OCI-M2 (cell line): Measurements from ENCODE around the gene SH3BP2.
A peak's percentile ranks its signal among the peaks of the same experiment; 100 is the strongest.

ENCODE experiments used
- DNase-seq: peaks from one replicate; lab custom pipeline; 2025; ENCODE audit not compliant: unreplicated experiment; lab: John Stamatoyannopoulos, UW

The SH3BP2 gene

DNA sequence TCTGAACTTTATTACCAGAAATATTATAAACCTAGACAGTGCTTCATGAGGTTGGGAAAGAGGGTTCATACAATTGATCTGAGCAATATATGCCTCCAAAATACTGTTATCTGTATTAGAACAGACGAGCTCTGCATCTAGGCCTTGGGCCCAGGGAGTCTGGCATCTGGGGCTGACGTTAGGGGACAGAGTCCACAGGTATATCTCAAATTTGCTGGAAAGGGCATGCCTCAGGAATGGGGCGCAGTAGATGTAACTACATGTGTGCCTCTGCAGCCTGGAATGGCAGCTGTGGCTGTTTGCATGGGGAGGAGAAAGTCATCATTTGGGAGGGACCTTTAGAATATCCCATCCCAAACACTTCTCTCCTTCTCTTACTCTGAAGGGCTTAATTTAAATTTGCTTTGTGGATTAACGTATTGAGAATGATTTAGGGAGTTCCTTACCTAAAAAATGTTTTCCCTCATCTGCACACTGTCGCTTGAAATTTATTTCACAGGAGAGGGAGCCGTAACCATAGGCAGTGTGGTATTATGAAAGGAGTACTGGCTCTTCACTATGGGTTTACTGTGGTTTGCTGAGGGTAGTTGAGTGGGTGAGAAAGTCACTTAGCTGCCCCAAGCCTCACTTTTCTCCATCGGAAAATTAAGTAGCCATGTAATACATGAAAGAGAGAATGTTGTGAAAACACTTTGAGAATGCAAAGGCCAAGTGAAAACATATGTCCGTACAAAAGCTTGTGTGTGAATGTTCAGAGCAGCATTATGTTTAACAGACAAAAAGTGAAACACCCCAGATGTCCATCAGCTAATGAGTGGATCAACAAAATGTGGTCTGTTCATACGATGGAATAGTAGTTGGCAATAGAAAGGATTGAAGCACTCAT, 56.6 kb downstream of the SH3BP2 start:
- no peak for DNase-seq

DNA sequence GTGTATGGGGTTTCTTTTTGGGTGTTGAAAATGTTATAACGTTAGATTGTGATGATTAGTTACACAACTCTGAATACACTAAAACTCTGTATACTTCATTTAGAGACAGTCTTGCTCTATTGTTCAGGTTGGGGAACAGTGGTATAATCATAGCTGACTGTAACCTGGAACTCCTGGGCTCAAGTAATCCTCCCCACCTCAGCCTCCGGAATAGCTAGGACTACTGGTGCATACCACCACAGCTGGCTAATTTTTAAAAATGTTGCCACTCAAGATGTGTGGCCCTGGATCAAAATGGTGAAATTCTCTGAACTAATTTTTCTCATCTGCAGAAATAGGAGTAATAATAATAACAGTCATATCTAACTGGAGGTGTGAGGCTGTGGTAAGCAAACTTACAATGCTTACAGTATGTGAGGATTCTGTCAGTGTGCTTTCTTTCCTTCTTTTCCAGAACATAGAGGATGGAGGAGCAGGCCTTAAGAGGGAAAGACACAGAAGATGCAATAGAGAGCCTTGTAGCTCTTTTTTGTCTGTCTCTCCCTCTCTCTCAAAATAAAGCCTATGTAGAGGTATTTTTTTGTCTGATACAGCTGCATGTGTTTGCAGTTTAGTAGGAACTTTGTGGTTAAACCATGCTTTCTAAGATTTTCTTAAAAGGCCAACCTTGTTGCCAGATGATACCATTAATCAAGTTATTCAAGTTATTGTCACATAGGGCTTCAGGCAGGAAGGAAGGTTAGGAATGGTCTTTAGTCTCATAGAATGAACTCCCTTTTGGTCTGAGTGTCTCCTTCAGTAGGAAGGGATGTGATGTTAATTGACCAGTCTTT, 58.3 kb downstream of the SH3BP2 start:
- no peak for DNase-seq

GRCh38 chr4:2852481-2852921, 59.6 kb downstream of the SH3BP2 start:
- no peak for DNase-seq

DNA sequence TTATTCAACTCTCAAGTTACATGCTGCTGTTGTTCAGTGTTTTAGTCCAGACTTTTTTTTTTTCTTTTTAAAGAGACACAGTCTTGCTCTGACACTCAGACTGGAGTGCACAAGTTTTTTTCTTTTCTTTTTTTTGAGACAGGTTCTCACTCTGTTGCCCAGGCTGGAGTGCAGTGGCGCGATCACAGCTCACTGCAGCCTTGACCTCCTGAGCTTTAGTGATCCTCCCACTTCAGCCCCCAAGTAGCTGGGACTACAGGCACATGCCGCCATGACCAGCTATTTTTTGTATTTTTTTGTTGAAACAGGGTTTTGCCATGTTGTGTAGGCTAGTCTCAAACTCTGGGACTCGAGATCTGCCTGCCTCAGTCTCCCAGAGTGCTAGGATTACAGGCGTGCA, 62.7 kb downstream of the SH3BP2 start:
- no peak for DNase-seq

DNA sequence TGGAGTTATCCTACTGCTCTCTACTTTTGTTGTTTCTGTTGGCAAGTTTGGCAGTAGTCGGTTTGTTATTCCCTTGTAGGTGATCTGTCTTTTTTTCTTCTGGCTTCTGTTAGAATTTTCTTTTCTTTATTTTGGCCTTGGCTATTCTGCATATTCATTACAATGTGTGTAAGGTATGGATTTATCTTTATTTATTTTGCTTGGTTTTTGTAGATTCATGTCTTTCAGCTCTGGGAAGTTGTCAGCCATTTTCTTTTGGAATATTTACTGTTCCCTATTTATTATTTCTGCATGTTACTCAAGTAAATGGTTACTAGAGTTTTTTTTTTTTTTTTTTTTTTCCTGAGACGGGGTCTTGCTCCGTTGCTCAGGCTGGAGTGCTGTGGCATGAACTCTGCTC, 63.4 kb downstream of the SH3BP2 start:
- no peak for DNase-seq

DNA sequence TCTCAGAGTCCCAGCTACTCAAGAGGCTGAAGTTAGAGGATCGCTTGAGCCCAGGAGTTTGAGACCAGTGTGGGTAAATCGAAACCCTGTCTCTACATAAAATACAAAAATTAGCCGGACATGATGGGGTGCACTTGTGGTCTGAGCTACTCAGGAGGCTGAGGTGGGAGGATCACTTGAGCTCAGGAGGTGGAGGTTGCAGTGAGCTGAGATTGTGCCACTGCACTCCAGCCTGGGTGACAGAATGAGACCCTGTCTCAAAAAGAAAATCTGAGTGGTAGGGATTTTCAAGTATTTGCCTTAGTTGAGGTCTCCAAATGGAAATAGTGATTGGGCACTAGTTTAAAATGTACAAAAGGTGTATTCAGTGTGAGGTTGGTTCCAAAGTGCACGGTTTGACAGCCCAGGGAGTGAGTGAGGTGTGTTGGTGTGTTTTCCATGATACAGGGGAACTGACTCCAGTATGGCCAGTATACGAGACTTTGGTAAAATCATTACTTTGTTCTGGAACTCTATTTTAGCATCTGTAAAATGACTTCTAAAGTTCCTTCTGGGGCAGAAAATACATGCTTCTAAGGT, 64.6 kb downstream of the SH3BP2 start:
- no peak for DNase-seq

DNA sequence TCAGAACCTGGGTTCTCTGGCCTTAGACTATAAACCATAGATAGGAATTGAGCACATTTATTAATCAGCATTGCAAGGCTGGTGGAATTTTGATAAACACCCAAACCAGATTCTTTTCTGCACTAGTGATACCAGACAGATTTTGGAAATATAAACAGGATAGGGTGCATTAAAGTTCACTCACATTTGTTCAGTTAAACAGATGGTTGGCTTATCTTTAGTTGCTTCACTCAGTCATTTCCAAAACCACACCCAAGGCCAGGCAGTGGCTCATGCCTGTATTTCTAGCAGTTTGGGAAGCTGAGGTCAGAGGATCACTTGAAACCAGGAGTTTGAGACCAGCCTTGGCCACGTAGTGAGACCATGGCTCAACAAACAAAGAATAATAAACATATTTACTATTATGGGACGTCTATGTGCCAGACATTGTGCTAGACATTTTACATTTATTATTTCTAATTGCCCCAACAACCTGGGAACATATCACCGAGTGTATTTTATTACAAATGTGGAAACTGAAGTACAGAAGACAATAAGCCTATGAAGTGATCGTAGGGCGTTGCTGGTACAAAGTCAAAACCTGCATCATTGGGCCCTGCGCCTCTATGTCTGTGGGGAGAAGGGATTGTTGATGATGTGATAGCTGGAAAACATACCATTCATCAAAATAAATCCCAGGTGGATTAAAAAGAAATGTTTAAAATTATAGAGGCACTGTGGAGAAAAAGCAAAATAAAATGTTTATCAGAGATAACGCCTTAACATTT, 65.7 kb downstream of the SH3BP2 start:
- no peak for DNase-seq

DNA sequence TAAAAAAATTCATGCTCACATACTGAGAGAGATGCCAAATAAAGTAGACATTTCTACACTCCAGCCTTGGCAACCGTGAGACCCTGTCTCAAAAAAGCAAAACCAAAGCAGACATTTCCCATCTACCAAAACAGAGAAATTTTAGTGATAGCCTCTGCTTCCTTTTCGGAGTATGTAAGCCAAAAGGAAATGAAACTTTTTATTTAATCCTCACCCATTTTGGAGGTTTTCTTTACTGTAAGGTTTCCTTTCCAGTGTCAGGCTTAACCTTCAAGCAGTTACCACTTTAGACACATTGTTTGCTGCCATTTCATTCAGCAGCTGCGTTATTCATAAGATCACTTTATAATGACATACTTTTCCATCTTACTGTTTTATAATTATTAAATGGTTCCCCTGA, 66.6 kb downstream of the SH3BP2 start:
- DNase-seq, result no peak

GRCh38 chr4:2860391-2861348, 67.8 kb downstream of the SH3BP2 start:
- no peak for DNase-seq

DNA sequence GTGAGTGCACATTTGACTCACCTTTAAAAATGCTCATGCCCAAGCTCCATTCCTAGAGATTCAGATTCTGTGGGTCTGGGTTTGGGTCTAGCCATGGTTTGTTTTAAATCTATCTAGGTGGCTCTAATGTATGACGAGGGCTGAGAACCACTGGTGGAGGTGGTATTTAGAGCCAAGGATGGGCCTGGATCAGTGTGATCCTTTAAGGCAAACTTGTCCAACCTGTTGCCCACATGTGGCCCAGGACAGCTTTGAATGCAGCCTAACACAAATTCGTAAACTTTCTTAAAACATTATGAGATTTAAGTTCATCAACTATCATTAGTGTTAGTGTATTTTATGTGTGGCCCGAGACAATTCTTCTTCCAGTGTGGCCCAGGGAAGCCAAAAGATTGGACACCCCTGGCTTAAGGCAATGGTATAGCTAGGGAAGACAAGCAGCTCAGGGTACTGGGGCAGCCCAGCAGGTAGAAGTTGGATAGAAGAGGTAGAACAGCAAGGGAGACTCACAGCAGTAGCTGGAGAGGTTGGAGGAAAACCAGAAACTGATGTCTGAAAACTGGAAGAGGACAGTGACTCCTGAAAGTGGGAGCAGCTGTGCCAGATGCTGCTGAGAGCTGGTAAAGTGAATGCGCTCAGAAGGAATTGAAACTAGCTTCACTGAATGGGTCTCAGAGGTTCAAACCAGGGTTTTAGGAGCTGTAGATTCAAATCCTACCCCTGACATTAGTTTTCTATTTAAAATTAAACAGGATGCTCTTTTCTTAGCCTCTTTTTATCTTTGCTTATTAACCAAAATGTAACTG, 68.9 kb downstream of the SH3BP2 start:
- no peak for DNase-seq

DNA sequence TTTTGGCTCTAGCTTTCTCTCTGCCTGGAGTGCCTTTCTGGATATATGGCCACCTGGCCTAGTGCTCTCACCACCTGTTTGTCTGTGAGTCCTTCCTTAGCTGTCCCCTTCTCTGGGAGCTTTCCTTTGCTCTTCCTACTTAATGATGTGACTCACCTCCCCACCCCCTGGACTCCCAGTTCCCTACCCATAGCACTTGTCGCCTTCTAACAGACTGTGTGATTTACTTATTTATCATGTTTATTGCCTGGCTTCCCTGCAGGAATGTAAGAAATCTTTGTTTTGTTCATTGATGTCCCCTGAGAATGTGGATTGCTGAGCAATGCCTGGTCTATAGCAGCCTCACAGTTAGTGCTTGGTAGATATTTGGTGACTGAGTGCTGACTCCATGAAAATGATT, 69.6 kb downstream of the SH3BP2 start:
- DNase-seq, result no peak

GRCh38 chr4:2863649-2864048, 70.8 kb downstream of the SH3BP2 start:
- no peak for DNase-seq

GRCh38 chr4:2865196-2865780, 72.4 kb downstream of the SH3BP2 start:
- DNase-seq, result no peak

GRCh38 chr4:2866160-2866861, 73.4 kb downstream of the SH3BP2 start:
- DNase-seq, result no peak

- DNase-seq, result no peak
Measured at GRCh38 chr4:2866891-2867290, 74.0 kb downstream of the SH3BP2 start.

DNA sequence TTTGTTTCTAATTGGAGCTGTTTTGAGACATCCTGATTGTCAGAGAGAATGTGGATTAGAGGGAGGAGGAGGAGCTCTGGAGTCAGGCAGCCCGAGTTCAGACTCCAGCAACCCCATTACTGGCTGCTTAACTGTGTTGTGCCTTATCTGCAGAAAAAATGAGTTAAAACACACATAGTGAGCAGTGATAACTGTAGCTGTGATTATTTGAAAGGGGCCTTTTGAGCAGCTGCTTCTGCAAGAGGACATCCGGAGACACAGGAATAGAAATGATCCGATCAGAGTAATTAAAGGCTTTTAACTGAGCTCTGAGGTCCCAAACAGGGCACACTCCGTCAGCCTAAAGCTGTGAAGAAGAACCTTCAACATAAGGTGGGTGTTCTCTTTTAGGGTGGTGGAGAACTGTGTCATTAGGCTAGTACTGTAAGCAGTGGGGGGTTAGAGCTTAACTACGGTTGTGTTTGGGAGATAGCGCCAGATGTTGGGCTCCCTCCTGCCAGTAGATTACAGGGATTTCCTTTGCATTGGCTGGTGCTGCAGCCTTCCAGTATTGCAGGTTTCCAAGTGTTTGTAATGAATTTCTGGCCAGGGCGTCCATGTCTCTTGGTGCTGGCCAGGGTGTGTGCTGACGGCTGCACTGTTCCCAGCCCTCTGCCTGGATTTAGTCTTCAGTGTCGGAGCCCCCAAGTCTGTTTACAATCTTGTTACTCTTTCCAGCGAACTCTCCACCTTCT, 75.0 kb downstream of the SH3BP2 start:
- DNase-seq, result peak; percentile 43

GRCh38 chr4:2868877-2869487, 76.1 kb downstream of the SH3BP2 start:
- DNase-seq, result no peak
